Measurements from ENCODE around the gene KLK6.

Gene KLK6

DNA sequence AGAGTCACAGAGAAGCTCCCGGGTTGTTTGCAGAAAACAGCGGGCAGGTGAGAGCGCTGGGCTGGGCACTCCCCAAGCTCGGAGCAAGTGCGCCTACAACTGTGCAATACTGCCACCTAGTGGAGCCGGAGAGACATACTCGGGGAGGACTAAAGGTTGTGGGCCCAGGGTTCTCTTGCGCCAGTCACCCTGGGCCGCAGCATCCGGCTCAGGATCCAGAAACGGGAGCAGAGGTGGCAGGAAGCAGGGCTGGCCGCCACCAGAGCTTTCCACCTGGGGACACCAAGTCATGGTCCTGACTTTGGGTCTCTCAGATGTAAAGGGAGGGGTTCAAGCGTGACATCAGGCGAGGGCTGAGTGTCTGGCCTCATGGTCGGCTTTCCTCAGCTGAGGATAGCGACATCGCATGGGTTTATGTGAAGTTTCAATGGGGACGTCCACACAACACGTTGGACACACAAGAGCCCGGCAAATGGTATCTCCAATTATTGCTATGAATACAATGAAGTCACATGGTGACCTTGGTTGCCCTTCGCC is 47.0 kb downstream of the KLK6 start:
- POLR2A ChIA-PET (ENCODE audit: low non-redundant PET), result no interaction called here
- TF ChIP-seq, protein P1, sequence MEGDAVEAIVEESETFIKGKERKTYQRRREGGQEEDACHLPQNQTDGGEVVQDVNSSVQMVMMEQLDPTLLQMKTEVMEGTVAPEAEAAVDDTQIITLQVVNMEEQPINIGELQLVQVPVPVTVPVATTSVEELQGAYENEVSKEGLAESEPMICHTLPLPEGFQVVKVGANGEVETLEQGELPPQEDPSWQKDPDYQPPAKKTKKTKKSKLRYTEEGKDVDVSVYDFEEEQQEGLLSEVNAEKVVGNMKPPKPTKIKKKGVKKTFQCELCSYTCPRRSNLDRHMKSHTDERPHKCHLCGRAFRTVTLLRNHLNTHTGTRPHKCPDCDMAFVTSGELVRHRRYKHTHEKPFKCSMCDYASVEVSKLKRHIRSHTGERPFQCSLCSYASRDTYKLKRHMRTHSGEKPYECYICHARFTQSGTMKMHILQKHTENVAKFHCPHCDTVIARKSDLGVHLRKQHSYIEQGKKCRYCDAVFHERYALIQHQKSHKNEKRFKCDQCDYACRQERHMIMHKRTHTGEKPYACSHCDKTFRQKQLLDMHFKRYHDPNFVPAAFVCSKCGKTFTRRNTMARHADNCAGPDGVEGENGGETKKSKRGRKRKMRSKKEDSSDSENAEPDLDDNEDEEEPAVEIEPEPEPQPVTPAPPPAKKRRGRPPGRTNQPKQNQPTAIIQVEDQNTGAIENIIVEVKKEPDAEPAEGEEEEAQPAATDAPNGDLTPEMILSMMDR (conservative IDR thresholded peaks at IDR 0.05; ENCODE audit: low read depth), result peak; percentile 81

DNA sequence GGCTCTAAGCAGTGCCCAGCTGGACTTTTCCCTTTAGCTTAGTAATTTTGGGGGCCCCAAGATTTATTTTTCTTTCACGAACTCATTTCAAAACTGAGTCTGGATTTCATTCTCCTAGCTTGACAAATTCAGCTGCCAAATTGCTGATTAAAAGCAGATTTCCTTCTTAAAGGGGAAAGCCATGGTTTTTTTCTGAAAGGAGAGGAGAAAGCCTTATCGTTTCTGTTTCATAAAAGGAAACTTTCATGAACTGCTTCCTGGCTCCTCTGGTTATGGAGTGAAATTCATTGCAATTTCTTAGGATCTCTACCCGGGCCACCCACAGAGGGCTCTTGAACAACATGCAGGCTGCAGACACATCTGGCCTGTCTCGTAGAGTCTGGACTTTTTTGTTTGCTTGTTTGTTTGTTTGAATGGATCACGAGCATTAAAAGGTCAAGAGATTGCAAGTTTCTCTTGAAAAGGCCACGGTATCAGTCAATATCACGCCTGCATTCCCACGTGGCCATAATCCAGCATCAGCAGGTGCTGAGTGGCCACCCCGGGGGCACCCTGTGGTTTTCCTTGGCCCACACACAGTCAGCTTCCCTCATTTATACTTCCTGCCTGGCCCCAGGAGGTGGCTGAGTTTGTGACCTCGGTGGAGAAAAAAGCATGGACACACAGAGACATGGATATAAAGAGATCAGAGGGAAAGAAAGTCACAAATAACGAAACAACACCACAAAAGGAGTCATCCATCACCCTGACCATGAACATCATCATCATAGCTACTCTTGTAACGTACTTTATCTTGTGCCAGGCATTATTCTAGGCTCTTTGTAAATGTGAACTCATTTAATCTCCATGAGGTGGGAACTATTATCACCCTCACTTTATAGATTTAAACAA is 47.7 kb downstream of the KLK6 start:
- CTCF ChIA-PET, result interaction anchor here (0.5 to 2.3 kb wide), 29 partner anchors 9 to 735 kb away, joined by 3 to 20 read pairs (median 4); partner anchors contain the start of genes CLEC11A, KLK10 and KLK8
- DNase-seq (ENCODE audit: low spot score), result no peak
- TF ChIP-seq, protein P1 (conservative IDR thresholded peaks at IDR 0.05; ENCODE audit: low read depth), result no peak
- POLR2A ChIA-PET (ENCODE audit: low non-redundant PET), result no interaction called here
- H3K27ac ChIP-seq, result no peak overlapping the region

More for the DNA sequence above, 47.0 kb downstream of the KLK6 start:
- DNase-seq (ENCODE audit: low spot score), result peak; percentile 84
- CTCF ChIA-PET, result interaction anchor here (0.5 to 2.3 kb wide), 29 partner anchors 10 to 734 kb away, joined by 3 to 20 read pairs (median 4); partner anchors contain the start of genes CLEC11A, KLK10 and KLK8
- no peak overlapping the region for H3K27ac ChIP-seq

DNA sequence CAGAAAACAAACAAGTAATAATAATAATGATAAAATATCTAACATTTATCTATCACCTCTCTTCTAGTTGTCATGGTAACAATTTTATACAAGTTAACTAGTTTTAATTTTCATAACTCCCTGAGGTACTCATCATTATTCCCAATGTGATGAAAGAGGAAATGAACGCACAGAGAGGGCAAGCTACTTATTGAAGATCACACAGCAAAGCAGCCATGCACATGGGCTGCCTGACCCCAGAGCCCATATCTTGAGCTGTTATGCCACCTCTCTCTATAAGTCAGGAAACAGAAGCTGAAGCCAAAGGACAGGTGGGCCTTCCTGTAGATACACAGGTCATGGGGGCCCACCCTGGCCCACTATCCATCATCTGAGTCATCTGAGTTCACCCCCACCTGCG is 53.3 kb downstream of the KLK6 start:
- ChIA-PET CTCF (interaction anchor here (0.6 to 1.1 kb wide), 2 partner anchors 100 to 822 kb away, joined by 3 to 6 read pairs; no protein-coding TSS in a partner anchor), POLR2A (ENCODE audit: low non-redundant PET) (interaction anchor here (0.5 kb wide), 1 partner anchor 86 kb away, joined by 3 read pairs; no protein-coding TSS in a partner anchor)
- no peak for DNase-seq (ENCODE audit: low spot score)
- no peak overlapping the region for H3K27ac ChIP-seq
- TF ChIP-seq, protein P1 (conservative IDR thresholded peaks at IDR 0.05; ENCODE audit: low read depth), result no peak

DNA sequence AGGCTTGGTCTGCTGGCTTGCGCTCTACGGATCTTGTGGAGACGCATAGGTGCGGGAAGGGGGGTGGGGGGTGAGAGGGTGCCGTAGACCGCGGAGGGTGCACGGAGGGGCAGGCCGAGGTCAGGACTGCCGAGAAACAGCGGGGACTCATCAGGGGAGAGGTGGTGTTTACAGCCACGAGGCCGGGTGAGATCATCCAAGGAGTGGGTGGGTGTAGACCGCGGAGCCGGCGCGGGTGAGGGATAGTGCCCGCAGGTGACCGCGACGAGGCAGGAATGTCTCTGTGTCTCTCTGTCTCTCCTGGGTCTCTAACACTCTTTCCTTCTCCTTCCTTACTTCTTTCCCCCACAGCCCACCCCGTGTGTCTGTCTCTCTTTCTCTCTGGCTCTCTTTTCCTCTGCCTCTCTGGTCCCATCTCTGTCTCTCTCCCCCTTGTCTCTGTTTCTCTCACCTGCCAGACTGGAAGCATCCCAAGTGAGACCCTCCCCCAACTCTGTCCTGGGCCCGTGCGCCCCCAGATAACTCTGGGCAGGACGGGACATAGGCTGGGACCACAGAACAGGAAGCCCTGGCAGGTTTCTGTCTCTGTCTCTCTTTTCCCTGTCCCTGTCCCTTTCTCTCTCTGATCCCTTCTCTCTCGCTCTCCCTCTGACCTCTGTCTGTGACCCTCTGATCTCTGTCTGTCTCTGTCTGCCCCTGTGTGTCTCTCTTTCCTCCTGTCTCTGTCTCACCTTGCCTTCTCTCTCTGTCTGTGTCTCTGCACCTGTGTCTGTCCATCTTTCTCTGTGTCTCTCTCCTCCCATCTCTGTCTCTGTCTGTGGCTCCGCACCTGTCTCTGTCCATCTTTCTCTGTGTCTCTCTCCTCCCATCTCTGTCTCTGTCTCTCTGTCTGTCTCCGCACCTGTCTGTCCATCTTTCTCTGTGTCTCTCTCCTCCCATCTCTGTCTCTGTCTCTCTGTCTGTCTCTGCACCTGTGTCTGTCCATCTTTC is 56.4 kb downstream of the KLK6 start:
- CTCF ChIA-PET, result interaction anchor here (0.9 kb wide), 1 partner anchor 9 kb away, joined by 4 read pairs; no protein-coding TSS in a partner anchor
- POLR2A ChIA-PET (ENCODE audit: low non-redundant PET), result no interaction called here

DNA sequence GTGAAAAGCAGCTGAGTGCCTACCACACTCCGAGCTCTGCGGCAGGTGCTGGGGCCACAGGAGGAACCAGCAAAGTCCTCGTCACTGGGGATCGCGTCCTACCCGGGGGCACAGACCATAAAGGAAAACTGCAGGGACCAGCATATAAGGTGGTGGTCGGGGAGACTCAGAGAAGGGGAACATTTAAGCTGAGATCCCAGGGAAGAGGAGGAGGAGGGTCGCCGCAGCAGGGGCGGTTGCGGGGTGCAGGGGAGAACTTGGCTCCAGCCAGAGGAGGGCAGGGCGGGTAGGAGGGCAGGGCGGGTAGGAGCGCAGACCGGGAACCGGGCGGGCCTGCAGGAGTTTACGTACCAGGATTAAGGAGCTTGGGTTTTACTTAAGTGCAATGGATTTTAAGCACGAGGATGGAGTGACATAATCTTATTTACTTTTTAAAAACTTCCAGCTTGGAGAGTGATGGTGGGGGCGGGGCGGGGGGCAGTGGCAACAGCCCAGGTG is 57.2 kb downstream of the KLK6 start:
- no peak for DNase-seq (ENCODE audit: low spot score)
- ChIA-PET CTCF (interaction anchor here (0.9 kb wide), 1 partner anchor 10 kb away, joined by 4 read pairs; no protein-coding TSS in a partner anchor), POLR2A (ENCODE audit: low non-redundant PET) (interaction anchor here (0.6 kb wide), 1 partner anchor 43 kb away, joined by 3 read pairs; no protein-coding TSS in a partner anchor)
- TF ChIP-seq, protein P1 (conservative IDR thresholded peaks at IDR 0.05; ENCODE audit: low read depth), result no peak
- no peak overlapping the region for H3K27ac ChIP-seq

More for the DNA sequence above, 56.4 kb downstream of the KLK6 start:
- TF ChIP-seq, protein P1 (conservative IDR thresholded peaks at IDR 0.05; ENCODE audit: low read depth), result no peak
- DNase-seq (ENCODE audit: low spot score), result no peak
- no peak overlapping the region for H3K27ac ChIP-seq

Data from RWPE1 (cell line).